Inferior parietal cortex (tissue), 1 donor: ENCODE measurements around the gene IRF2BP2.

Source experiments
- DNase-seq: peaks from one replicate; pipeline ENCODE4 v3.0.0-alpha.2; 2016; ENCODE audit errors: extremely low spot score

The IRF2BP2 gene

GRCh38 chr1:234634387-234634786 lies 24.4 kb upstream of the IRF2BP2 start:
- no peak for DNase-seq

GRCh38 chr1:234633246-234634003 lies 23.4 kb upstream of the IRF2BP2 start:
- DNase-seq: no peak

GRCh38 chr1:234632225-234632624 lies 22.2 kb upstream of the IRF2BP2 start:
- no peak for DNase-seq

- no peak for DNase-seq
These were observed 21.7 kb upstream of the IRF2BP2 start for GRCh38 chr1:234631721-234632125.

- no peak for DNase-seq
These were observed 19.0 kb upstream of the IRF2BP2 start for GRCh38 chr1:234629026-234629425.

GRCh38 chr1:234628089-234628488 lies 18.1 kb upstream of the IRF2BP2 start:
- no peak for DNase-seq

GRCh38 chr1:234627009-234627950 lies 17.3 kb upstream of the IRF2BP2 start:
- DNase-seq: no peak

- no peak for DNase-seq
These were observed 16.4 kb upstream of the IRF2BP2 start for GRCh38 chr1:234626391-234626790.

- DNase-seq: no peak
These were observed 14.7 kb upstream of the IRF2BP2 start for GRCh38 chr1:234624724-234625117.

GRCh38 chr1:234621657-234622335 lies 11.8 kb upstream of the IRF2BP2 start:
- DNase-seq: no peak

GRCh38 chr1:234621127-234621468 lies 11.1 kb upstream of the IRF2BP2 start:
- DNase-seq: no peak

- no peak for DNase-seq
These were observed 10.5 kb upstream of the IRF2BP2 start for GRCh38 chr1:234620272-234621126.

- DNase-seq: no peak
These were observed 9.8 kb upstream of the IRF2BP2 start for GRCh38 chr1:234619794-234620247.

- DNase-seq: no peak
These were observed 9.1 kb upstream of the IRF2BP2 start for GRCh38 chr1:234619071-234619480.

GRCh38 chr1:234618737-234619049 lies 8.7 kb upstream of the IRF2BP2 start:
- DNase-seq: no peak

GRCh38 chr1:234617986-234618736 lies 8.2 kb upstream of the IRF2BP2 start:
- no peak for DNase-seq

- no peak for DNase-seq
These were observed 7.4 kb upstream of the IRF2BP2 start for GRCh38 chr1:234617131-234617985.

- no peak for DNase-seq
These were observed 6.7 kb upstream of the IRF2BP2 start for GRCh38 chr1:234616644-234617043.

GRCh38 chr1:234614081-234614489 lies 4.1 kb upstream of the IRF2BP2 start:
- peak; percentile 52 for DNase-seq
